Measurements from ENCODE around the gene PIGR. TPM values are rescaled to one million over a fixed set of nuclear protein-coding genes. Genes with fewer than 3 reads are reported as not detected.

PIGR gene
- total and polyA plus RNA-seq, 2 donors from 2014 or later: 187 to 841 TPM

DNA sequence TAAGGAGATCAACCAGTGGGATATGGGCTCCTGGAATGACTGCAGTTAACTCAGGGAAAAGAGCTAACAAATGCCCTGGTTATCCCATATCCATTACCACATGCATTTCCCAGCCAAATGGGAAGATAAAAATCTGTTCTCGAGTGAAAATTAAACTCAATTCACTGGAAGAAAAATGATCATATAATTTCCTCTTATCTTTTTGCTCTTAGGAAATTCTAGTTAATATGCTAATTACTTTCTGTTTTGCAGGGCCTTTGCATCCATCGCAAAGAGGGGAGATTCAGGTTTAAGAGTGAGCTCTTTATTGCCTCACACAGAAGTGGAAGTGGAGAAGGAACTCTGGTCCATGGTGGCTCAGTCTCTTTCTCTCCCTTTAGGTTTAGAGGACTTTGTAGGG, 52.9 kb downstream of the PIGR start:
- Histone ChIP-seq H3K4me1 (ENCODE audit: control insufficient read depth in 2 of 3, insufficient read depth in 2 of 3, low read depth in 1 of 3, low read length in 3 of 3) (peaks cover 0 to 4% (median 2%) of the 10 kb centered on the region in 3 donors), H3K9me3 (ENCODE audit: control insufficient read depth in 2 of 3, insufficient read depth in 1 of 3, low read length in 3 of 3) (no peaks in the 10 kb centered on the region), H3K27me3 (ENCODE audit: control insufficient read depth, insufficient read depth, low read length) (no peaks in the 10 kb centered on the region), H3K9ac (ENCODE audit: low read length in 3 of 3) (no peak overlapping the region), H3K27ac (ENCODE audit: low read depth in 2 of 2, low read length in 2 of 2) (no peak overlapping the region), H3K36me3 (ENCODE audit: control insufficient read depth in 2 of 3, insufficient read depth in 3 of 3, low read length in 3 of 3) (no peaks in the 10 kb centered on the region), H3K4me3 (ENCODE audit: low read length in 3 of 3) (no peak overlapping the region)
- intact Hi-C loops (cut with DNase I): no loop called here
- TF ChIP-seq, protein P1, sequence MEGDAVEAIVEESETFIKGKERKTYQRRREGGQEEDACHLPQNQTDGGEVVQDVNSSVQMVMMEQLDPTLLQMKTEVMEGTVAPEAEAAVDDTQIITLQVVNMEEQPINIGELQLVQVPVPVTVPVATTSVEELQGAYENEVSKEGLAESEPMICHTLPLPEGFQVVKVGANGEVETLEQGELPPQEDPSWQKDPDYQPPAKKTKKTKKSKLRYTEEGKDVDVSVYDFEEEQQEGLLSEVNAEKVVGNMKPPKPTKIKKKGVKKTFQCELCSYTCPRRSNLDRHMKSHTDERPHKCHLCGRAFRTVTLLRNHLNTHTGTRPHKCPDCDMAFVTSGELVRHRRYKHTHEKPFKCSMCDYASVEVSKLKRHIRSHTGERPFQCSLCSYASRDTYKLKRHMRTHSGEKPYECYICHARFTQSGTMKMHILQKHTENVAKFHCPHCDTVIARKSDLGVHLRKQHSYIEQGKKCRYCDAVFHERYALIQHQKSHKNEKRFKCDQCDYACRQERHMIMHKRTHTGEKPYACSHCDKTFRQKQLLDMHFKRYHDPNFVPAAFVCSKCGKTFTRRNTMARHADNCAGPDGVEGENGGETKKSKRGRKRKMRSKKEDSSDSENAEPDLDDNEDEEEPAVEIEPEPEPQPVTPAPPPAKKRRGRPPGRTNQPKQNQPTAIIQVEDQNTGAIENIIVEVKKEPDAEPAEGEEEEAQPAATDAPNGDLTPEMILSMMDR (IDR thresholded peaks at IDR 0.05; ENCODE audit: borderline replicate concordance, extremely low read depth, insufficient read depth): no peak
- DNase-seq: no peak
- FAIRE-seq: no peak

DNA sequence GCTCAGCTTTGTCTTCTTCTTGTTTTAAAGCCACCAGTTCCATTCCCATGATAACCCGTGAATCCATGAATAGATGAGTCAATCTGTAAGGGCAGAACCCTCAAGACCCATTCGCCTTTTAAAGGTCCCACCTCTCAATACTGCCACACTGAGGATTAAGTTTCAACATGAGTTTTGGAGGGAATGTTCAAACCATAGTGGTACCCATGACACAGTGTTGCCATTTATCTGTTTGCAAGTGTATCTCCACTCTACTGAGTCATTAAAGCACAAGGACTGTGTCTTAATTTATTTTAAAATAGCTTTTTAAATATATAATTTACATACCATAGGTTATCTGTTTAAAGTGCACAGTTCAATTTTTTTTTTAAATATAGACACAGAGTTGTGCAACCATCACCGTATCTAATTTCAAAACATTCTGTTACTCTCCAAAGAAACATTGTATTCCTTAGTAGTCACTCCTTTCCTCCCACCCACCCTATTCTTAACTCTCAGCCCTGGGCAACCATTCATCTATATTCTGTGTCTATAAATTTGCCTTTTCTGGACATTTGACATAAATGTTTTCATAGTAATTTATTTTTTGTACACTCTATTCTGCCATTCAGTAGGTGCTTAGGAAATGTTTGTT, 53.8 kb downstream of the PIGR start:
- H3K4me1 ChIP-seq (ENCODE audit: control insufficient read depth in 2 of 3, insufficient read depth in 2 of 3, low read depth in 1 of 3, low read length in 3 of 3): peaks cover 0 to 4% (median 2%) of the 10 kb centered on the region in 3 donors
- no peak overlapping the region for H3K4me3 ChIP-seq (ENCODE audit: low read length in 3 of 3)
- no peaks in the 10 kb centered on the region for H3K9me3 ChIP-seq (ENCODE audit: control insufficient read depth in 2 of 3, insufficient read depth in 1 of 3, low read length in 3 of 3)
- H3K36me3 ChIP-seq (ENCODE audit: control insufficient read depth in 2 of 3, insufficient read depth in 3 of 3, low read length in 3 of 3): no peaks in the 10 kb centered on the region
- H3K9ac ChIP-seq (ENCODE audit: low read length in 3 of 3): no peak overlapping the region
- H3K27ac ChIP-seq (ENCODE audit: low read depth in 2 of 2, low read length in 2 of 2): no peak overlapping the region
- no peaks in the 10 kb centered on the region for H3K27me3 ChIP-seq (ENCODE audit: control insufficient read depth, insufficient read depth, low read length)
- DNase-seq (no peak), FAIRE-seq (no peak)
- intact Hi-C loops (cut with DNase I): no loop called here
- TF ChIP-seq, protein P1 (IDR thresholded peaks at IDR 0.05; ENCODE audit: borderline replicate concordance, extremely low read depth, insufficient read depth): no peak

DNA sequence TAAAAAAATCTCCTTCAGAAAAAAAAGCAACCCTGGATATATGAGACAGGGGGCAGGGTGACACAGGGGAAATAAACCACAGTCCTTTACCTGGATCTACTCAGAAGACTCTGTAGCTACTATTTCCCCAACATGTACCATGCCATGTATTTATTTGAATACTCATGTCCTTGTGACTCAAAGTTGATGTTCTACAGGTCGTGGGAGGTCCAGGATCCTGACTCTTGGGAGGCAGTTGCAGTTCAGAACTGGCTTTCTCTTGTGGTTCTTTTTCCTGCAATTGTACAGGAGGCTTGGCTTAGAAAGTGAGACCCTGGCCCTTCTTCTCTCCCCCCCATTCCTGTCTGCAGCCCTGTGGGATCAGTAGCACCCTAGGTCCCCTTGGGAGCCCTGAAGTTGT, 54.9 kb downstream of the PIGR start:
- TF ChIP-seq, protein P1 (IDR thresholded peaks at IDR 0.05; ENCODE audit: borderline replicate concordance, extremely low read depth, insufficient read depth): no peak
- FAIRE-seq (no peak), DNase-seq (no peak)
- Histone ChIP-seq H3K4me1 (ENCODE audit: control insufficient read depth in 2 of 3, insufficient read depth in 2 of 3, low read depth in 1 of 3, low read length in 3 of 3) (peaks cover 0 to 4% (median 2%) of the 10 kb centered on the region in 3 donors), H3K27ac (ENCODE audit: low read depth in 2 of 2, low read length in 2 of 2) (no peak overlapping the region), H3K27me3 (ENCODE audit: control insufficient read depth, insufficient read depth, low read length) (no peaks in the 10 kb centered on the region), H3K9ac (ENCODE audit: low read length in 3 of 3) (no peak overlapping the region), H3K9me3 (ENCODE audit: control insufficient read depth in 2 of 3, insufficient read depth in 1 of 3, low read length in 3 of 3) (no peaks in the 10 kb centered on the region), H3K4me3 (ENCODE audit: low read length in 3 of 3) (no peak overlapping the region), H3K36me3 (ENCODE audit: control insufficient read depth in 2 of 3, insufficient read depth in 3 of 3, low read length in 3 of 3) (no peaks in the 10 kb centered on the region)
- intact Hi-C loops (cut with DNase I): no loop called here
